GM06990 (cell line): Measurements from ENCODE around the gene SYT6.

Experiments
- DNase-seq: peaks from one replicate; pipeline ENCODE4 v3.0.0-alpha.2; 2011; ENCODE audit not compliant: insufficient read length; ENCODE audit errors: extremely low read depth
- H3K27me3 ChIP-seq: replicated peaks from 2 replicates; pipeline ENCODE4 v1.6.0; 2011; ENCODE audit warnings: low read length; ENCODE audit not compliant: control insufficient read depth, insufficient read depth
- H3K36me3 ChIP-seq: 2 replicates; pipeline ENCODE4 v1.5.1; 2011; ENCODE audit warnings: low read length; ENCODE audit not compliant: control insufficient read depth, insufficient read depth
- H3K4me3 ChIP-seq: replicated peaks from 2 replicates; pipeline ENCODE4 v1.5.1; 2011; ENCODE audit warnings: low read depth, mild to moderate bottlenecking, control low read depth, low read length
- CTCF ChIP-seq: IDR thresholded peaks from 2 replicates; pipeline ENCODE4 v1.5.1; 2011; ENCODE audit warnings: low read length, control low read depth, mild to moderate bottlenecking, inconsistent platforms; ENCODE audit not compliant: insufficient read depth, poor library complexity, severe bottlenecking

Gene SYT6

GRCh38 chr1:114113411-114114184 is 40.1 kb downstream of the SYT6 start:
- H3K36me3 ChIP-seq, result no peaks in the 10 kb centered on the region
- DNase-seq, result no peak
- H3K4me3 ChIP-seq, result no peak overlapping the region
- H3K27me3 ChIP-seq, result no peaks in the 10 kb centered on the region; the same call in 1 of the 2 replicates
- no peak for TF ChIP-seq CTCF

GRCh38 chr1:114112775-114113174 is 40.9 kb downstream of the SYT6 start:
- TF ChIP-seq CTCF, result no peak
- DNase-seq, result no peak
- H3K36me3 ChIP-seq, result no peaks in the 10 kb centered on the region
- no peaks in the 10 kb centered on the region; the same call in 1 of the 2 replicates for H3K27me3 ChIP-seq
- H3K4me3 ChIP-seq, result no peak overlapping the region

- Histone ChIP-seq H3K36me3 (no peaks in the 10 kb centered on the region), H3K4me3 (no peak overlapping the region), H3K27me3 (no peaks in the 10 kb centered on the region; the same call in 1 of the 2 replicates)
- DNase-seq, result no peak
- no peak for TF ChIP-seq CTCF
These were observed 41.7 kb downstream of the SYT6 start for GRCh38 chr1:114111731-114112641.

- H3K27me3 ChIP-seq, result no peaks in the 10 kb centered on the region; the same call in 1 of the 2 replicates
- no peak for DNase-seq
- no peak for TF ChIP-seq CTCF
- H3K4me3 ChIP-seq, result no peak overlapping the region
- no peaks in the 10 kb centered on the region for H3K36me3 ChIP-seq
These were observed 43.7 kb downstream of the SYT6 start for GRCh38 chr1:114109981-114110380.

- H3K4me3 ChIP-seq, result no peak overlapping the region
- peak; percentile 25 for DNase-seq
- no peaks in the 10 kb centered on the region for H3K36me3 ChIP-seq
- TF ChIP-seq CTCF, result no peak
- no peaks in the 10 kb centered on the region; the same call in 1 of the 2 replicates for H3K27me3 ChIP-seq
These were observed 44.9 kb downstream of the SYT6 start for GRCh38 chr1:114108751-114109255.
